Mucosa of rectum (tissue), 2 donors: ENCODE data around the gene SLC2A3.
"Not testable (repeated sequence)": the region's sequence is repeated elsewhere in the genome, so short reads cannot be mapped to it uniquely, and the experiment has no call there.

ENCODE experiments used
- H3K27ac ChIP-seq, 2 donors: one replicate each; pipeline ENCODE4 v1.7.0; 2013; ENCODE audit warnings: inconsistent platforms in 2 of 2, low read depth in 2 of 2, low read length in 2 of 2
- H3K27me3 ChIP-seq, 2 donors: one replicate each; pipeline ENCODE4 v1.7.0; 2013; ENCODE audit warnings: low read length in 2 of 2; ENCODE audit not compliant: control insufficient read depth in 2 of 2, insufficient read depth in 2 of 2
- H3K36me3 ChIP-seq, 2 donors: one replicate each; pipeline ENCODE4 v1.7.0; 2013; ENCODE audit warnings: low read length in 2 of 2; ENCODE audit not compliant: control insufficient read depth in 2 of 2, insufficient read depth in 2 of 2
- H3K4me1 ChIP-seq, 2 donors: one replicate each; pipeline ENCODE4 v1.7.0; 2013; ENCODE audit warnings: low read length in 2 of 2, mild to moderate bottlenecking in 1 of 2; ENCODE audit not compliant: control insufficient read depth in 2 of 2, insufficient read depth in 2 of 2
- H3K4me3 ChIP-seq, 2 donors: one replicate each; pipeline ENCODE4 v1.7.0; 2013; ENCODE audit warnings: low read length in 2 of 2
- H3K9ac ChIP-seq, 2 donors: one replicate each; pipeline ENCODE4 v1.7.0; 2013; ENCODE audit warnings: low read length in 2 of 2, low read depth in 1 of 2, mild to moderate bottlenecking in 1 of 2
- H3K9me3 ChIP-seq, 2 donors: one replicate each; pipeline ENCODE4 v1.7.0; 2013; ENCODE audit warnings: low read length in 2 of 2; ENCODE audit not compliant: control insufficient read depth in 2 of 2
- donor health status: healthy.
- donor health status: Normal muscosa, but diverticular disease.

Gene SLC2A3

GRCh38 chr12:7951671-7952070, 15.7 kb upstream of the SLC2A3 start:
- H3K9ac ChIP-seq = no peak overlapping the region
- H3K27me3 ChIP-seq = no peaks in the 10 kb centered on the region
- H3K9me3 ChIP-seq = no peaks in the 10 kb centered on the region
- H3K36me3 ChIP-seq = no peaks in the 10 kb centered on the region
- no peak overlapping the region for H3K27ac ChIP-seq
- H3K4me3 ChIP-seq = no peak overlapping the region
- no peaks in the 10 kb centered on the region for H3K4me1 ChIP-seq

- H3K9me3 ChIP-seq, H3K4me1 ChIP-seq, H3K27me3 ChIP-seq, H3K9ac ChIP-seq, H3K36me3 ChIP-seq, H3K4me3 ChIP-seq, H3K27ac ChIP-seq: not testable (repeated sequence)
Measured at GRCh38 chr12:7950230-7950943, 14.4 kb upstream of the SLC2A3 start.

DNA sequence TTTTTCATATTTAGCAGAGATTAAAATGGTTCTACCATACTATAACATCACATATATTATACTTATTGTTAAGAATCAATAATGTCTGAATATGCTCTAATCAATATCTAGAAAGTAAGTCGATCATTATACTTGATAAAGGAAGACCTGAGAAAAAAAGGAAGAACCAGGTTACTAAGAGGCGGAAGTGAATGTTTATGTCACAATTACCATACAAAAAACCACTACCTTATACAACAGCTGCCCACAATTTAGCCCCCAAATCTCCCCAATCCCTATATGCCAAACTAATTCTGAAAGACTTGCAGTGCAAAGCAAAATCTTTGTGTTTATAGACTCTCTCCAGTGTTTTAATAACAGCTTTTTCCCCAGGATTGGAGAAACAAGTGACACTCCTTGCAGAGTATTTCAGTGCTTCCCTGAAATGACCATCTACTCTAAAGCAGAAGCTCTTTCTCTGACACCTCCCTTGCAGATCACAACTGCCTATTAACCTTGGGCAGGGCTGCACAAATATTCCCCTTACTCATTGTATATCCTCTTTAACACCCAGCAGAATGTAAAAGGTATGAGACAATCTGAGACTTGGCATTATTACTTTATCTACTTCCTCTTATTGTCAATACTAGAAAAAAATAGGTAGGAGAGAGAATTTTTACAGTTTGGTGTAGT, 12.7 kb upstream of the SLC2A3 start:
- no peak overlapping the region for H3K9ac ChIP-seq
- H3K4me3 ChIP-seq = no peak overlapping the region
- H3K27me3 ChIP-seq = no peaks in the 10 kb centered on the region
- no peaks in the 10 kb centered on the region for H3K36me3 ChIP-seq
- no peaks in the 10 kb centered on the region for H3K4me1 ChIP-seq
- H3K27ac ChIP-seq = no peak overlapping the region
- no peaks in the 10 kb centered on the region for H3K9me3 ChIP-seq

DNA sequence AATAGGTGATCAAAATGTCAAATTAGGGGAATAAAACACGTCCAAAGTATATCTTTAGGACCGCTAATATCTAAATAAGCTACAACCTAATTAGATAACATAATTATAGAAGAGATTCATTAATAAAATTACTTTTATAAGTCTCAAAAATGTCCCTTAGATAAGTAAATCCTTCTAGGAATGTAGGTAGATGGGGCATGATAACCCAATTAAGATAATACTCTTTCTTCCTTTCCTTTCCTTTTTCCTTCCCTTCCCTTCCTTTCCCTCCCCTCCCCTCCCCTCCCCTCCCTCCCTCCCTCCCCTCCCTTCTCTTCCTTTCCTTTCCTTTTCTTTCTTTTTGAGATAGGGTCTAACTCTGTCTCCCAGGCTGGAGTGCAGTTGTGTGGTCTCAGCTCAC, 11.0 kb upstream of the SLC2A3 start:
- no peaks in the 10 kb centered on the region for H3K9me3 ChIP-seq
- no peak overlapping the region for H3K4me3 ChIP-seq
- no peaks in the 10 kb centered on the region for H3K4me1 ChIP-seq
- H3K27ac ChIP-seq = no peak overlapping the region
- no peak overlapping the region for H3K9ac ChIP-seq
- H3K27me3 ChIP-seq = no peaks in the 10 kb centered on the region
- H3K36me3 ChIP-seq = no peaks in the 10 kb centered on the region

GRCh38 chr12:7944760-7945159, 8.8 kb upstream of the SLC2A3 start:
- not testable (repeated sequence) for H3K27ac ChIP-seq, H3K9ac ChIP-seq

GRCh38 chr12:7940906-7941305, 4.9 kb upstream of the SLC2A3 start:
- Histone ChIP-seq H3K36me3 (no peaks in the 10 kb centered on the region), H3K4me1 (no peaks in the 10 kb centered on the region), H3K4me3 (no peak overlapping the region), H3K9me3 (no peaks in the 10 kb centered on the region), H3K27ac (no peak overlapping the region), H3K9ac (no peak overlapping the region), H3K27me3 (no peaks in the 10 kb centered on the region)

More at GRCh38 chr12:7944760-7945159, 8.8 kb upstream of the SLC2A3 start:
- H3K9me3 ChIP-seq, H3K4me1 ChIP-seq, H3K27me3 ChIP-seq, H3K4me3 ChIP-seq, H3K36me3 ChIP-seq: not testable (repeated sequence)

DNA sequence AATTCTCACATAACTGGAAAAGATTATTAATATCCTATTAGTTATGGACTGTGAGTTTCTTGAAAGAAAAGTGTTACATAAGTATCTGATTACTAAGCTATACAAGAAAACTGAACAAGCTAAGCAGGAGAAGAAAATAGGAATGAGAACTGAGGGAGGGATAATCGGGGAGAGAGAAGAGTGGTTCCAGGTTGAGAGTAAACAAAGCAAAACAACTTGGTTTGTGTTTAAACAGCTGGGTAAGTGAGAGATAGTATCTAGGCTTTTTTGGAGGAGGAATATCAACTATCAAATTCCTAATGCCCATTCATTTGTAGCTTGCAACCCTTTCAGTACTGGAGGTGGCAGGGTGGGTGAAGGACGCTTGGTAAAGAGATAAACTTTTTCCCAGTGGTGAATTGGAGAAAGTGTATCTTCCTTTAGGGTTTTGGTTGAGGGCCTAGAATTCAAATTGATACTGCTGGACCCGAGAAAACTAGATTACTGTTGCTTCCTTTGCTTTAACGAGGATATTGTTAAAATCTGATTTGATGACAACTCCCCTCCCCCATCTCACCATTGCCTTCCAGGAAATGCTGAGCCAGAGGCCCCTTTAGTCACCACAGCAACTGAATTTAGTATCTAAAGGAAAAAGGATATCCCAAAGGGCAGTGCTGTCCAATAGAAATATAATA, 2.0 kb upstream of the SLC2A3 start:
- Histone ChIP-seq H3K4me1 (peaks cover 5 to 6% of the 10 kb centered on the region in 2 donors), H3K27me3 (no peaks in the 10 kb centered on the region), H3K9ac (no peak overlapping the region), H3K4me3 (no peak overlapping the region), H3K36me3 (no peaks in the 10 kb centered on the region), H3K27ac (no peak overlapping the region), H3K9me3 (no peaks in the 10 kb centered on the region)

GRCh38 chr12:7934889-7935492, 996 bp downstream of the SLC2A3 start:
- peaks cover 0 to 5% of the 10 kb centered on the region in 2 donors for H3K36me3 ChIP-seq
- H3K27ac ChIP-seq = peak overlapping the region; percentile 76 to 78
- no peaks in the 10 kb centered on the region for H3K27me3 ChIP-seq
- peak overlapping the region; percentile 71 to 75 for H3K4me3 ChIP-seq
- H3K4me1 ChIP-seq = peaks cover 5 to 6% of the 10 kb centered on the region in 2 donors
- no peaks in the 10 kb centered on the region for H3K9me3 ChIP-seq
- H3K9ac ChIP-seq = peak overlapping the region; percentile 62 to 88

GRCh38 chr12:7934091-7934888, 1.7 kb downstream of the SLC2A3 start:
- peak overlapping the region in 1 of 2 donors; percentile 60 for H3K9ac ChIP-seq
- peaks cover 5 to 6% of the 10 kb centered on the region in 2 donors for H3K4me1 ChIP-seq
- H3K27me3 ChIP-seq = no peaks in the 10 kb centered on the region
- peaks cover 0 to 5% of the 10 kb centered on the region in 2 donors for H3K36me3 ChIP-seq
- peak overlapping the region; percentile 48 to 75 for H3K4me3 ChIP-seq
- H3K27ac ChIP-seq = peak overlapping the region in 1 of 2 donors; percentile 43
- no peaks in the 10 kb centered on the region for H3K9me3 ChIP-seq
